ENCODE results near the gene FOXP1. TPM values are rescaled to one million over a fixed set of nuclear protein-coding genes. Genes with fewer than 3 reads are reported as not detected.

The FOXP1 gene
- total and polyA plus RNA-seq, 12 donors = 4.8 to 56.0 (median 43.8) TPM

- Histone ChIP-seq H3K4me3 (no peak overlapping the region), H3K36me3 (no peaks in the 10 kb centered on the region), H3K27me3 (no peaks in the 10 kb centered on the region), H3K27ac (no peak overlapping the region), H3K4me1 (peaks cover 0 to 6% (median 0%) of the 10 kb centered on the region in 9 donors), H3K9me3 (no peaks in the 10 kb centered on the region)
- intact Hi-C loops (cut with DNase I) = no loop called here
- DNase-seq (no peak), ATAC-seq (no peak)
- whole genome bisulfite sequencing, 2 donors = 72 to 75% methylated on average over 4 of the region's 4 CpGs
- TF ChIP-seq, protein P1, sequence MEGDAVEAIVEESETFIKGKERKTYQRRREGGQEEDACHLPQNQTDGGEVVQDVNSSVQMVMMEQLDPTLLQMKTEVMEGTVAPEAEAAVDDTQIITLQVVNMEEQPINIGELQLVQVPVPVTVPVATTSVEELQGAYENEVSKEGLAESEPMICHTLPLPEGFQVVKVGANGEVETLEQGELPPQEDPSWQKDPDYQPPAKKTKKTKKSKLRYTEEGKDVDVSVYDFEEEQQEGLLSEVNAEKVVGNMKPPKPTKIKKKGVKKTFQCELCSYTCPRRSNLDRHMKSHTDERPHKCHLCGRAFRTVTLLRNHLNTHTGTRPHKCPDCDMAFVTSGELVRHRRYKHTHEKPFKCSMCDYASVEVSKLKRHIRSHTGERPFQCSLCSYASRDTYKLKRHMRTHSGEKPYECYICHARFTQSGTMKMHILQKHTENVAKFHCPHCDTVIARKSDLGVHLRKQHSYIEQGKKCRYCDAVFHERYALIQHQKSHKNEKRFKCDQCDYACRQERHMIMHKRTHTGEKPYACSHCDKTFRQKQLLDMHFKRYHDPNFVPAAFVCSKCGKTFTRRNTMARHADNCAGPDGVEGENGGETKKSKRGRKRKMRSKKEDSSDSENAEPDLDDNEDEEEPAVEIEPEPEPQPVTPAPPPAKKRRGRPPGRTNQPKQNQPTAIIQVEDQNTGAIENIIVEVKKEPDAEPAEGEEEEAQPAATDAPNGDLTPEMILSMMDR (IDR thresholded peaks at IDR 0.05) = no peak
These were observed 431.3 kb downstream of the FOXP1 start for GRCh38 chr3:71152039-71152891.

GRCh38 chr3:71149959-71150954 lies 433.3 kb downstream of the FOXP1 start:
- TF ChIP-seq, protein P1 (IDR thresholded peaks at IDR 0.05) = no peak
- H3K27me3 ChIP-seq = no peaks in the 10 kb centered on the region
- no peaks in the 10 kb centered on the region for H3K36me3 ChIP-seq
- DNase-seq = no peak
- H3K4me3 ChIP-seq = no peak overlapping the region
- intact Hi-C loops (cut with DNase I) = no loop called here
- no peak overlapping the region for H3K27ac ChIP-seq
- H3K4me1 ChIP-seq = peaks cover 0 to 14% (median 3%) of the 10 kb centered on the region in 9 donors
- 78 to 82% methylated on average over 14 of the region's 14 CpGs for WGBS, 2 donors
- no peaks in the 10 kb centered on the region for H3K9me3 ChIP-seq
- peak in 1 of 8 donors; percentile 40 for ATAC-seq

DNA sequence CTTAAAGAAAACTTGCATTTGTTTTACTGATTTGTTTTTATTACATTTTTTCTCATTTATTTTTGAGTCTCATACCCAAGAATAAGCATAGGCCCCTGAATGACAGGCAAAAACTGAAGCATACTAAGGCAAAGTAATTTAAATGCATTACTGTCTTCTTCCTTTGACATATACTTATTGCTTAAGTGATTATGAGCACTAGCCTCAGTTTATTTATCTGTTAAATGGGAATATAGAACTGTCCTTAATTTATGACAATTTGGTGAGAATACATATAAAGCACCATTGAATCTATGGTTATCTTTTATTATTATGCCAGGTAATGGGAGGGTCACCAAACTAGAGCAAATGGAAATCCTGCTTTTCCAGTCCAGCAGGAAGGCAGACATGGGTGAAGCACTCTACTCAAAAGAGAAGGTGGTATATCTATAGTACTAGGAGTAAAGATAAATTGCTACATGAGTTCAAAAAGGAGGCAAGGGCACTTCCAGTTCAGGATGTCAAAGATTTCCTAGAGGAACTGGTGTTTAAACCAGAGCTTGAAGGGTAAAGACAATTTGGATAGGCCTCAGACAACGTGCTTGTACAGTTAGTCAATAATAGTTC lies 435.0 kb downstream of the FOXP1 start:
- Histone ChIP-seq H3K27me3 (no peaks in the 10 kb centered on the region), H3K27ac (no peak overlapping the region), H3K36me3 (no peaks in the 10 kb centered on the region), H3K9me3 (no peaks in the 10 kb centered on the region), H3K4me1 (peaks cover 0 to 14% (median 3%) of the 10 kb centered on the region in 9 donors), H3K4me3 (no peak overlapping the region)
- intact Hi-C loops (cut with DNase I) = no loop called here
- TF ChIP-seq, protein P1 (IDR thresholded peaks at IDR 0.05) = no peak
- DNase-seq (no peak), ATAC-seq (no peak)
- WGBS, 2 donors = 87 to 88% methylated on average over 1 of the region's 1 CpG

- DNase-seq (no peak), ATAC-seq (peak in 5 of 8 donors; percentile 17 to 60 (median 52))
- intact Hi-C loops (cut with DNase I) = no loop called here
- WGBS, 2 donors = 67 to 72% methylated on average over 11 of the region's 11 CpGs
- Histone ChIP-seq H3K27ac (no peak overlapping the region), H3K36me3 (no peaks in the 10 kb centered on the region), H3K4me3 (no peak overlapping the region), H3K4me1 (peaks cover 0 to 10% (median 5%) of the 10 kb centered on the region in 9 donors), H3K9me3 (no peaks in the 10 kb centered on the region), H3K27me3 (no peaks in the 10 kb centered on the region)
- TF ChIP-seq, protein P1 (IDR thresholded peaks at IDR 0.05) = no peak
These were observed 436.9 kb downstream of the FOXP1 start for GRCh38 chr3:71146673-71147072.

All from heart right ventricle (tissue), 16 donors.